ENCODE data around the gene MATN3.

GRCh38 chr2:20034821-20035220 lies 22.4 kb upstream of the MATN3 start:
- no peak for TF ChIP-seq POLR2A (IDR thresholded peaks at IDR 0.05; ENCODE audit: low read depth, low read length)
- TF ChIP-seq, protein P1, sequence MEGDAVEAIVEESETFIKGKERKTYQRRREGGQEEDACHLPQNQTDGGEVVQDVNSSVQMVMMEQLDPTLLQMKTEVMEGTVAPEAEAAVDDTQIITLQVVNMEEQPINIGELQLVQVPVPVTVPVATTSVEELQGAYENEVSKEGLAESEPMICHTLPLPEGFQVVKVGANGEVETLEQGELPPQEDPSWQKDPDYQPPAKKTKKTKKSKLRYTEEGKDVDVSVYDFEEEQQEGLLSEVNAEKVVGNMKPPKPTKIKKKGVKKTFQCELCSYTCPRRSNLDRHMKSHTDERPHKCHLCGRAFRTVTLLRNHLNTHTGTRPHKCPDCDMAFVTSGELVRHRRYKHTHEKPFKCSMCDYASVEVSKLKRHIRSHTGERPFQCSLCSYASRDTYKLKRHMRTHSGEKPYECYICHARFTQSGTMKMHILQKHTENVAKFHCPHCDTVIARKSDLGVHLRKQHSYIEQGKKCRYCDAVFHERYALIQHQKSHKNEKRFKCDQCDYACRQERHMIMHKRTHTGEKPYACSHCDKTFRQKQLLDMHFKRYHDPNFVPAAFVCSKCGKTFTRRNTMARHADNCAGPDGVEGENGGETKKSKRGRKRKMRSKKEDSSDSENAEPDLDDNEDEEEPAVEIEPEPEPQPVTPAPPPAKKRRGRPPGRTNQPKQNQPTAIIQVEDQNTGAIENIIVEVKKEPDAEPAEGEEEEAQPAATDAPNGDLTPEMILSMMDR (IDR thresholded peaks at IDR 0.05; ENCODE audit: extremely low read depth in 1 of 2, insufficient read depth in 1 of 2, low read depth in 1 of 2, low read length in 2 of 2) = no peak

All from endothelial cell of umbilical vein (primary cell).